GM18508 (cell line): ENCODE results near the gene ATF3.

ENCODE experiments used
- ATAC-seq: cut with Tn5 transposase; IDR thresholded peaks from one replicate; pipeline ENCODE4 v1.9.1; 2021; ENCODE audit warnings: moderate number of reproducible peaks; ENCODE audit not compliant: insufficient read depth, unreplicated experiment

The ATF3 gene

GRCh38 chr1:212586206-212587015 is 22.1 kb upstream of the ATF3 start:
- ATAC-seq = peak; percentile 82

DNA sequence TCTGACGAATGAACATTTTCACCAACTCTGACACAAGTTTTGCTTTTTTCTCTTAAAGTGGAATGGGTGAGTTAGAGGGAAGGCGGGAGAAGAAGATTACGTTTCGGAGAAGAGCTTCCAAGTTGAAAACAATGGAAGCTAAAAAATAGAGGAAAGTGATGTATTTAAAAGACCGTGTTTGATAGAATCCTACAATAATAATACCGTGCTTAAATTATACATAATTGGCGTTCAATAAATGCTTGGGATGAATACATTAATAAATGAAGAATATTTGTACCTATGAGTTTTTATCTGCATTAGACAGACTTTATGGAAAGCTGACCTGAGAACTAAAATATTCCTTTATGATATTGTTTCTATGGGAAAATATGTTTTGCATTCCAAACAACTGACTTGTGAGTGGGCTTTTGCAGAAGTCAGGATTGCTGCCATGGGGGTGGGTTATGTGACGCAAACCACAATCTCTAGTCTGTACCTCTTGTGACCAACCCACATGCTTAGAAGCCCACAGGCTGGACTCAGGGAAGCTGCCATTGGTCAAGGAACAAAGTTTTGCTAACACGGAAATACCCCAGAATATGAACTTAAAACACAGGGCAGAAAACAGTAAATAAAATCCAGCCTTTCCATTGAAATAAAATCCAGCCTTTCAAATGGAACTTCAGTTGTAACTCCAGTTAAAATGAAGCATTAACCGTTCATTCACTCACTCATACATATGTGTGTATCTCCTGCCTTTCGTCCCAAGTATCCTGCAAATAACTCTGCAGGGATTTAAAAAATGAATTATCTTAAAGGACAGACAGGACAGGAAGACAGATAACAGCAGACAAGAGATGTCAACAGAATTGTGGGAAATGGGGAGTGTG is 21.3 kb upstream of the ATF3 start:
- ATAC-seq = no peak

DNA sequence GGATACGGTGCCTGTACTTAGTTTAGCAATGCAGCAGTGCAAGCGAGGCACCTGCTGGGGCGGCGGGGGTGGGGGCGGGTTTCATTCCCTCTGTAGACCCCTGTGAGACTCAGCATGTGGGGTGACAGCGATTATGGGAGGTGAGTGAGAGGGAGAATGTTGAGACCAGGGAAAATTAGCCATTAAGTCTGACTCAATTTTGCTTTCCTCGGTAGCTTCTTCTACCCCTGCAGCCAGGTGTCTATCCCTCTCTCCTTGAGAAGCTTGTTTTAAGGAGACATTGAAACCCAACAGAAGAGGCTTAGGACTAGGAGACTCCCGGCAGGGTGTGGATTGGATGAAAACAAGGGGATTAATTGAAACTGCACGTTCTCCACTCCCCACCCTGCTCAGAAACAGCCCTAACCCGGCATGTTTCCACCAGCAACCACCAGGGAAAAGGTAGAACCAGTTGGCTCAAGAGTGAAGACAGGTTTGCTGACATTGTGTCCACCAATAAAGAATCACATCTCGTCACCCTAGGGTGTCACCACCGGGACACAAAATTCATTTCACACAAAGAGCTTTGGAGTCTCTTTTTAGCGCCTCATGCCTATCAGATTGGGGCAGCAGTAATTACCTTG is 20.6 kb upstream of the ATF3 start:
- no peak for ATAC-seq

DNA sequence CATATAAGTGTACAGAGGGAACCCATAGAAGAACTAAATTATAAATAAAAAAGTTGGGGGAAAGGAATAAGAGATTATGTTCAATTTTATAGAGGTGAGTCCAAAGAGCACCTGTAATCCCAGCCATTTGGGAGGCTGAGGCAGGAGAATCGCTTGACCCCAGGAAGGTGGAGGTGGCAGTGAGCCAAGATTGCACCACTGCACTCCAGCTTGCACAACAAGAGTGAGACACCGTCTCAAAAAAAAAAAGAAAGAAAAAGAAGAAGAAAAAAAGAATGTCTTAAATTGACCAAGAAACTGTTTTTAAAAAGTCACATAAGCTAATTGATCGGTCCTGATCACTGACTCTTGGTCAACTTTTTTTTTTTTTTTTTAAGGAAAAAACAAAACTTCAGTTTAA is 19.1 kb upstream of the ATF3 start:
- ATAC-seq = no peak

DNA sequence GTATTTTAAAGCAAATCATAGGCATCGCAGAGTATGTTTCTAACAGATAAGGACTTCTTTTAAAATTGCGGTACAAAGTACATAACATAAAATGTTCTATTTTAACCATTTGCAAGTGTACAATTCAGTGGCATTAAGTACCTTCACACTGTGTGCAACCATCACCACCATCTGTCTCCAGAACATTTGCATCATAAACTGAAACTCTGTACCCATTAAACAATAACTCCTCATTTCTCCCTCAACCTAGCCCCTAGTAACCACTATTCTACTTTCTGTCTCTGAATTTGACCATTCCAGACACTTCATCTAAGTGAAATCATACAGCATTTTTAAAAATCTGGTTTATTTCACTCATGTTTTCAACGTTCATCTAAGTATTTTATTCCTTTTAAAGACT is 16.6 kb upstream of the ATF3 start:
- no peak for ATAC-seq

DNA sequence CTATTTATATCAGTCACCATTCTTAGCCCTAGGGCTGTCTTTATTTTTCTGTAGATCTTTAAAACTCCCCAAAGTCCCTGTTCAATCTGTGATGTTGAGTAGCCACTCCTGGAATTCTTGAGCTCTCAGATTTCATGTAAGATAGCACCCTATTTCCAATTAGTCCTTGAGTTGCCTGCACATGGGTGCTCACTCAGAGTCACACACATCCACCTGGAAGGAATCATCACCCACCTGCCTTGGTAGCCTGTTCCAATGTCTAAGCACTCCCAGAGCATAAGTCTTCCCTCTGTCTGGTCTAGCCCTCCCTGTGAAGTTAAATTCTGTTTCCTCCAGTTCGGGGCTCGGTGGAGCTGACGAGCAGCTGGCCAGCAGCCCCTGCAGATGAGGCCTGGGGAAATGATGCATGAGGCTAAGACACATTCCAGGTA is 14.7 kb upstream of the ATF3 start:
- no peak for ATAC-seq

GRCh38 chr1:212594640-212595039 is 13.9 kb upstream of the ATF3 start:
- no peak for ATAC-seq

DNA sequence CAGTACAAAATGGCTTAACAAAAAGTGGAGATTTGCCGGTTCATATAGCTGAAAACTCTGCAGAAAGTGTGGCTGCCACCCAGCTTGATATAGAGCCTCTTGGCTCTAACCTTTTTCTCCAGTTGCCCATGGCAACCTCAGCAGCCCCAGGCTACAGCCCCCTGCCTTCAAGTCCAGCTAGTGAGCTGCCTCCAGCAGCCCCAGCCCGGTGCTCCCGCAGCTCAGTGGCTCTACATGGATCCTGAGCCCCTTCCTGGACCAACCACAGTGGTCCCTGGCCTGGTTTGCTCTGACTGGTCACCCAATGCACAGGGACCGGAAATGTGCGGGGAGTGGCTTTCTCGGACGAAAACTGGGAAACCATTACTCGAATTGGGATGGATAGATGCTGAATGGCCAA is 13.3 kb upstream of the ATF3 start:
- no peak for ATAC-seq

DNA sequence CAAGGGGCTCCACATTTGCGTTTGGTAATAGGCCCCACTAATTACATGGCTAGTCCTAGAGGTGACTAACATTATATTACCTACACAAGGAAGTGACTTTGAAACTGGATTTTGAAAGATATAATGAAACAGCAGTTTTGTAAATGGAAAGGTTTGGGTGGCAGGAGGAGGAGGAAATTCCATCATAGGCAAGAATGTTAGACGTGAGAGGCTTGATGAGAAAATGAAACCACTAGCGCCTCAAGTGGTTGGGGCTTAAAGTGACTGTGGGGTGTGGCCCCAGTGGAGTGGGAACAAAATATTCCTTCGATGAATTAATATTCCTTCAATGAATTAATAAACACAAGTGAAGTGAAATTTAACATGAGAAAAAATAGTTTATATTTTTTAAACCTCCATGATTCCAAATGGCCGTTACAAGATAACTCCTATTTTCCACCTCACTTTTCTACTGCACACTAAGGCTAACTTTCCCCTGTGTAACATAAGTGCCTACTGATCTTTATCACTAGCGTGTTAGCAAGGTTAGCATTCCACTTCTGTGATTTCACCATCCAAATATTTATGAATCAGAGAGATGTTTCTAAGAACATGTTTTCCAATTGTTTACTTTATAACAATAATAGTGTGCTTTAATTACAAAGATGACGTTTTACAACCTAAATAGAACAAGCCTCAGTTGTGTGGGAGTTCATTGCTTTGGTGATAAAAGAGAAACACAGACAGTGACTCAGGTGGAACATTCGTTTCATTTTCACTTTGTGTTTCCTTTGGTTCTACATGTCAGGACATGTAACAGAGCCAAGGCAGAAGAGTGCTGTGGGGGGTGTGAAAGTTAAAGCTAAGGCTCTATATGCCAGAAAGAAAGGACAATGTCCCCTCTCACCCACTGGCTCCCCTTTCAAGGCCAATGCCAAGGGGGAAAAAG is 12.5 kb upstream of the ATF3 start:
- peak; percentile 89 for ATAC-seq

GRCh38 chr1:212596798-212597197 is 11.8 kb upstream of the ATF3 start:
- no peak for ATAC-seq

- no peak for ATAC-seq
Measured at GRCh38 chr1:212597487-212597886, 11.1 kb upstream of the ATF3 start.

DNA sequence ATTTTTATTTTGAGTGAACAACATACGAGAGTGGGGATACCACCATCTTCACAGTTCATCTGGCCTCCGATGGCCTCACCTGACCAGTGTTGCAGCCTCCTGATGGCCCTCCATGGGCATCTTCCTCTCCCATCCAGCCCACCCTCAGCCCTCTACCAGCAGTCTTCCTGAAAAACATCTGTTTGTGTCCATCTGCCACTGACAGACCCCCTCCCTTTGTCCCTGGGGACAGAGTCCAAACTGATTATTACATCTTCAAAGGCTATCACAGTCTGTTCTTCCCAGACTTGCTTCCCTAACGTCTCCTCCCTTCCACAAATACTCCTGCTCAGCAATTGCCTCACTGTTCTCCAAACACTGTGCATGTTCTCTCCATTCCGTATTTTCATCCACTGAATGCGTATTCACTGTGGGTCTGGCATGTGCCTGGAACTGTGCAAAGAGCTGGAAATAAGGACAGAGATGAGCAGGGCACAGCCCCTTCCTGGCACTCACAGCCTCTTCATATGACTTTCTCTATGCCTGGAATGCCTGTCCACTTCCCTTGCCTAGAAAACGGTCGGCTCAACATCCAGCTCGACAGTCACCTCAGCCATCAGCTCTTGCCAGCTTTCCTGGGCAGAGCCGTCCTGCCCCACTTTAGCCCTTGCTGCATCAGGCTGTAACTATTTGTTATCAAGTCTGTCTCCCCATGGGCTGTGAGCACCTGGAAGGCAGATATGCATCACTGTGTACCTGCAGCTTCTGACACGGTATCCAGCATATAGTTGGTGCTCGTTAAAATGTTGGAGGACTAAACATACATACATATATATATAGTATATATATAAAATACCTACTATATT is 8.3 kb upstream of the ATF3 start:
- no peak for ATAC-seq

DNA sequence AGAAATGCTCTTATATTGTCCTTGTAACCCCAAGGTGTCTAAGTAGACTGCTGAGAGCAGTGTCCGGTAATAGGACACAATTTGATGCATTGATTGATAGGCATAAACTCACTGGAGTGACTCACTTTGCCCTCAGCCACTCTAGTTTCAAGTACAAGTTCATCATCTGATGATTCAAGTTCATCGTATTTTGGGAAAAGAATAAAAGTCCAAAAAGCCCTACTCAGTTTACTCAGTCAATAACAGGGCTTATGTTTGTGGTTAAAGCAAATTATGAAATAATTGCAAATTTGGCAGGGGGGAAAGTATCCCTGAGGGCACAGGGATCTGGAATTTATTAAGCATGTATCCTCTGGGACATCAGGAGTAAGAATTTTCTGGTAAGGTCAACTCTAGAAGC is 7.6 kb upstream of the ATF3 start:
- no peak for ATAC-seq

- no peak for ATAC-seq
Measured at GRCh38 chr1:212601524-212601923, 7.0 kb upstream of the ATF3 start.

- no peak for ATAC-seq
Measured at GRCh38 chr1:212605441-212606394, 2.8 kb upstream of the ATF3 start.

DNA sequence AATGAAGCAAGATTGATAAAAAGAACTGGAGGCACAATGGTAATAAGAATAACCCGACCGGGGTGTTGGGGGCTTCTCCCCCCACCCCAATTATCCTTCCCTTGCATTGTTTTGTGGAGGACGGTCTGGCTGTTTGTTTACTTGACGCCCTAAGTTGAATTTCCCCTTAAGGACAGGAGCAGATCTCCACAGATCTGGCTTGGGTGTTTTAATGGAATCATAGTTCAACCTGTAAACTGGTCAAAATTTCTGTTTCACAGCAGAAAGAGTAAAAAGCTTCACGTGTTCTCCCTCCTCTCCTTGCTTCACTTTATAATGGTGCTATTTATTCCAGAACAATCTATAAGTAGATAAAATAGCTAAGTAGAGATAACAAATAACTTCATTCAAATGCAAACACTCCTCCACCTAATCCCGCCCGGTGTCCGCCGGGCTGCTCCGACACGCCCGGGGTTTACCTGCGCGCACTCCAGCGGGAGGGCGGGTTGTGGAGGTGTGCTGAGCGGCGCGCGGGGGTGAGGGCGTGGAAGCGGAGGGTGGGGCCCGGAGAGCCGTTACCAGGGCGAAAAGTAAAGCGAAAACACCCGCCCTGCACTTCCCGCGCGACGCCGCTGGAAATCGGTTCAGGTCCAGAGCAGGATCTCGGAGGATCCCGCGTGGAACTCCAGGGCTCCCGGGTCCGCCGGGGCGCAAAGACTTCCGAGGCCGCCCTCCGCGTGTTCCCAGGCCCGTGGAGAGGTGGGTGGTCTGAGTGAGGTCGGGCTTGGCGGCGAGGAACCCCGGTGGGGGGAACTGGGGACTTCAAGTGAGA is 2.0 kb upstream of the ATF3 start:
- ATAC-seq = no peak

- ATAC-seq = no peak
Measured at GRCh38 chr1:212607206-212607912, 1.2 kb upstream of the ATF3 start.
